ENCODE results near the gene C4orf51.
"Not testable (repeated sequence)": the region's sequence is repeated elsewhere in the genome, so short reads cannot be mapped to it uniquely, and the experiment has no call there.

Gene C4orf51

DNA sequence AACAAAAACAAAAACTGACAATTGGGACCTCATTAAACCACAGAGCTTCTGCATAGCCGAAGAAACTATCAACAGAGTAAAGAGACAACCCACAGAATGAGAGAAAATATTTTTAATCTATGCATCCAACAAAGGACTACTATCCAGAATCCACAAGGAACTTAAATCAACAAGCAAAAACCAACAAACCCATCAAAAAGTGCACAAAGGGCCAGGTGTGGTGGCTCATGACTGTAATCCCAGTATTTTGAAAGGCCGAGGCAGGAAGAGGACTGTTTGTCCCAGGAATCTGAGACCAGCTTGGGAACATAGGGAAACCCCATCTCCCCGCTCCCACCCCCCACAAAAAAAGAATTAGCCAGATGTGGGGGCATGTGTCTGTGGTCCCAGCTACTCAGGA is 10.7 kb downstream of the C4orf51 start:
- no peaks in the 10 kb centered on the region for H3K27me3 ChIP-seq
- no peak overlapping the region for H3K4me3 ChIP-seq
- no peak for DNase-seq
- no peak for TF ChIP-seq CTCF (IDR thresholded peaks at IDR 0.05)
- no peak overlapping the region for H3K27ac ChIP-seq
- no peaks in the 10 kb centered on the region for H3K9me3 ChIP-seq
- intact Hi-C loops (cut with DNase I; ENCODE audit: low total_unique reads) = no loop called here
- H3K4me1 ChIP-seq = peaks cover 0 to 6% (median 0%) of the 10 kb centered on the region in 4 donors
- no peaks in the 10 kb centered on the region for H3K36me3 ChIP-seq

DNA sequence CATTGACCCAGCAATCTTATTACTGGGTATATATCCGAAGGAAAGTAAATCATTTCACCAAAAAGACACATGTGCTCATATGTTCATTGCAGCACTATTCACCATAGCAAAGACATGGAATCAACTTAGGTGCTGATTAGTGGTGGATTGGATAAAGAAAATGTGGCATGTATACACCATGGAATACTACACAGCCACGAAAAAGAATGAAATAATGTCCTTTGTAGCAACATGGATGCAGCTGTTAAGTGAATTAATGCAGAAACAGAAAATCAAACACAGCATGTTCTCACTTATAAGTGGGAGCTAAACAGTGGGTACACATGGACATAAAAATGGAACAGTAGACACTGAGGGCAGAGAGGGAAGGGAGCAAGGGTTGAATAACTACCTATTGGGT is 11.5 kb downstream of the C4orf51 start:
- DNase-seq; H3K27ac ChIP-seq; H3K36me3 ChIP-seq; H3K9me3 ChIP-seq; intact Hi-C loops (cut with DNase I; ENCODE audit: low total_unique reads); H3K4me1 ChIP-seq; H3K4me3 ChIP-seq; H3K27me3 ChIP-seq: not testable (repeated sequence)

DNA sequence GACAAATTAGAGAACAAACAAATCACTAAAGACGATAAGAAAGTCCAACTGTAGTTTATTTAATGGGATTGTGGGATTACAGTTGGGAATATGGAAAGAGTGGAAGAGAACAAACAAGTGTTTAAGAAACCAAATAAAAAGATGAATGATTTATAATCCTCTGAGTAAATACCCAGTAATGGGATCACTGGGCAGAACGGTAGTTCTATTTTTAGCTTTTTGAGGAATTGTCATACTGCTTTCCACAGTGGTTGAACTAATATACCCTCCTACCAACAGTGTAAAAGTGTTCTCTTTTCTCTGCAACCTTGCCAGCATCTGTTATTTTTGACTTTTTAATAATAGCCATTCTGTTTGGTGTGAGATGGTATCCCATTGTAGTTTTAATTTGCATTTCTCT is 15.0 kb downstream of the C4orf51 start:
- intact Hi-C loops (cut with DNase I; ENCODE audit: low total_unique reads) = no loop called here
- Histone ChIP-seq H3K4me1 (peaks cover 0 to 6% (median 0%) of the 10 kb centered on the region in 4 donors), H3K36me3 (no peaks in the 10 kb centered on the region), H3K9me3 (no peaks in the 10 kb centered on the region), H3K27me3 (no peaks in the 10 kb centered on the region), H3K27ac (no peak overlapping the region), H3K4me3 (no peak overlapping the region)
- no peak for DNase-seq
- no peak for TF ChIP-seq CTCF (IDR thresholded peaks at IDR 0.05)

- no peak for TF ChIP-seq CTCF (IDR thresholded peaks at IDR 0.05)
- Histone ChIP-seq H3K36me3 (no peaks in the 10 kb centered on the region), H3K9me3 (no peaks in the 10 kb centered on the region), H3K4me1 (peaks cover 0 to 6% (median 0%) of the 10 kb centered on the region in 4 donors), H3K27ac (no peak overlapping the region), H3K27me3 (no peaks in the 10 kb centered on the region), H3K4me3 (no peak overlapping the region)
- intact Hi-C loops (cut with DNase I; ENCODE audit: low total_unique reads) = no loop called here
- no peak for DNase-seq
These were observed 17.4 kb downstream of the C4orf51 start for GRCh38 chr4:145697332-145697731.

DNA sequence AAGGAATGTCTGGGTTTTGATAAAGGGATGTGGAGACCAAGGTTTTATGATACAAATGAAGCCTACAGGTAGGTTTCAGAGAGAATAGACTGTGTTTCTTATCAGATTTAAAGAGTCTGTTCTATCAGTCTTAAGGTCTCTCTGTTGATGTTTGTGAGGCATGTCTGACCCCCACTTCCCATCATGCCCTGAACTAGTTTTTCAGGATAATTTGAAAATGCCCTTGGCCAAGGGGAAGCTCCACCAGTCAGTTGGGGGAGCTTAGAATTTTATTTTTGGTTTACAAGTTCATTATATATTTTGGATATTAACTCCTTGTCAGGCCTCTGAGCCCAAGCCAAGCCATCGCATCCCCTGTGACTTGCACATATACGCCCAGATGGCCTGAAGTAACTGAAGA is 18.6 kb downstream of the C4orf51 start:
- Histone ChIP-seq H3K4me3 (no peak overlapping the region), H3K27me3 (no peaks in the 10 kb centered on the region), H3K36me3 (no peaks in the 10 kb centered on the region), H3K9me3 (no peaks in the 10 kb centered on the region), H3K27ac (no peak overlapping the region), H3K4me1 (peaks cover 0 to 6% (median 0%) of the 10 kb centered on the region in 4 donors)
- no peak for TF ChIP-seq CTCF (IDR thresholded peaks at IDR 0.05)
- DNase-seq = no peak
- intact Hi-C loops (cut with DNase I; ENCODE audit: low total_unique reads) = no loop called here

DNA sequence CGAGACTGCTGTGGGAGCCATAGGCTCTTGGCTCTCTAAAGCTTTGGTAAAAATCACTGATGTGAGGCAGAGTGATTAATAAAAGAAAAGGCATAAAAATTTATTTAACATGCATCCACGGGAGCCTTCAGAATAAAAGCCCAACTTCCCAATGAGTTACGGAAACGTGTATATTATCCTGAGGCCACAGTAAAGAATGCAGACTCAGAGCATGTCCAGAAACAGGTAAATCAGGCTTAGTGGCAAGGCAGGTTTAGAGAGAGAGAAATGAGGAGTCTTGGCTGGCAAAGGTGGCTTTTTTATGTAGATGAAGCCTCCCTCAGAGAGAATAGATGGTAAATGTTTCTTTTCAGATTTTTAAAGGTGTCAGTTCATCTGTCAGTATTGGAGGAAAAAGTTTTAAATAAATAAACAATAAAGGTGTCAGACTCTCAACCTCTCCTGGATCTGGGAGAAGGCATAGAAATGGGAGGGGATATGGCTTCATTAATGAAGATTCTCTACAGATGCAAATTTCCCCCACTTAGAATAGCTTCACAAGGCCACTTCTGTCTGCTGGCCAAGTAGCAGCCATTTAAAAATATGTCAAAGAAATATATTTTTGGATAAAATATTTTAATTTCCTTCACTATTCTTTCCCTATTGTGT is 24.0 kb downstream of the C4orf51 start:
- intact Hi-C loops (cut with DNase I; ENCODE audit: low total_unique reads) = no loop called here

More for the DNA sequence above, 24.0 kb downstream of the C4orf51 start:
- Histone ChIP-seq H3K27ac (no peak overlapping the region), H3K27me3 (no peaks in the 10 kb centered on the region), H3K36me3 (no peaks in the 10 kb centered on the region), H3K4me1 (peaks cover 0 to 6% (median 0%) of the 10 kb centered on the region in 4 donors), H3K9me3 (no peaks in the 10 kb centered on the region), H3K4me3 (no peak overlapping the region)
- no peak for DNase-seq
- no peak for TF ChIP-seq CTCF (IDR thresholded peaks at IDR 0.05)

All from tibial artery (tissue), 4 donors.